Liver (tissue), 9 donors: ENCODE results near the gene GALC. TPM values are rescaled to one million over a fixed set of nuclear protein-coding genes. Genes with fewer than 3 reads are reported as not detected.

Experiments
- DNase-seq: peaks from one replicate; pipeline ENCODE4 v3.0.0-alpha.2; 2017; ENCODE audit warnings: low spot score
- H3K27ac ChIP-seq, 2 donors: one replicate each; pipeline ENCODE4 v1.7.0; 2013; ENCODE audit warnings: inconsistent platforms in 2 of 2, low read length in 2 of 2, control low read depth in 1 of 2, low read depth in 1 of 2, mild to moderate bottlenecking in 1 of 2
- H3K27me3 ChIP-seq, 4 donors: one replicate each; pipeline versions ENCODE4 v1.6.1 to v1.7.0; 2013; ENCODE audit warnings: low read length in 3 of 4, inconsistent platforms in 1 of 4, mild to moderate bottlenecking in 1 of 4, moderate library complexity in 1 of 4; ENCODE audit not compliant: control insufficient read depth in 4 of 4, insufficient read depth in 4 of 4
- H3K36me3 ChIP-seq, 4 donors: one replicate each; pipeline versions ENCODE4 v1.6.1 to v1.7.0; 2013; ENCODE audit warnings: low read length in 3 of 4, mild to moderate bottlenecking in 3 of 4, low read depth in 1 of 4, moderate library complexity in 1 of 4; ENCODE audit not compliant: control insufficient read depth in 4 of 4, insufficient read depth in 3 of 4
- H3K4me1 ChIP-seq, 4 donors: one replicate each; pipeline versions ENCODE4 v1.6.1 to v1.7.0; 2013; ENCODE audit warnings: low read length in 3 of 4, mild to moderate bottlenecking in 3 of 4, moderate library complexity in 1 of 4; ENCODE audit not compliant: control insufficient read depth in 4 of 4, insufficient read depth in 4 of 4
- H3K4me3 ChIP-seq, 3 donors: one replicate each; pipeline versions ENCODE4 v1.6.1 to v1.7.0; 2013; ENCODE audit warnings: low read length in 3 of 3, control low read depth in 1 of 3, low read depth in 1 of 3, mild to moderate bottlenecking in 1 of 3
- H3K9ac ChIP-seq, 2 donors: one replicate each; pipeline ENCODE4 v1.7.0; 2013; ENCODE audit warnings: low read length in 2 of 2, mild to moderate bottlenecking in 2 of 2, moderate library complexity in 2 of 2, control low read depth in 1 of 2, low read depth in 1 of 2
- H3K9me3 ChIP-seq, 4 donors: one replicate each; pipeline versions ENCODE4 v1.6.1 to v1.7.0; 2013; ENCODE audit warnings: low read length in 3 of 4; ENCODE audit not compliant: control insufficient read depth in 4 of 4
- EGR1 ChIP-seq, 2 donors: IDR thresholded peaks; 2 replicates each; pipeline ENCODE4 v1.6.1; 2016 to 2018; ENCODE audit warnings: antibody characterized with exemption in 2 of 2, low read depth in 2 of 2
- FOXA1 ChIP-seq: IDR thresholded peaks from 2 replicates; pipeline ENCODE4 v1.6.1; 2016; ENCODE audit warnings: antibody characterized with exemption
- GABPA ChIP-seq, 2 donors: IDR thresholded peaks in 1 of 2; conservative IDR thresholded peaks in 1 of 2; 2 replicates each; pipeline ENCODE4 v1.6.1; 2016; ENCODE audit warnings: antibody characterized with exemption in 2 of 2, mild to moderate bottlenecking in 1 of 2, moderate library complexity in 1 of 2
- JUND ChIP-seq, 2 donors: IDR thresholded peaks; 2 replicates each; pipeline ENCODE4 v1.6.1; 2016; ENCODE audit warnings: antibody characterized with exemption in 2 of 2
- NR2F2 ChIP-seq: IDR thresholded peaks from 2 replicates; pipeline ENCODE4 v1.6.1; 2016; ENCODE audit warnings: antibody characterized with exemption
- REST ChIP-seq: IDR thresholded peaks from 2 replicates; pipeline ENCODE4 v1.6.1; 2016; ENCODE audit warnings: antibody characterized with exemption, mild to moderate bottlenecking
- RXRA ChIP-seq, 2 donors: IDR thresholded peaks; 2 replicates each; pipeline ENCODE4 v1.6.1; 2017 to 2018; ENCODE audit warnings: antibody characterized with exemption in 2 of 2, mild to moderate bottlenecking in 1 of 2
- SP1 ChIP-seq: IDR thresholded peaks from 2 replicates; pipeline ENCODE4 v1.6.1; 2018; ENCODE audit warnings: antibody characterized with exemption, mild to moderate bottlenecking
- TAF1 ChIP-seq: conservative IDR thresholded peaks from 2 replicates; pipeline ENCODE4 v1.6.1; 2016; ENCODE audit warnings: antibody characterized with exemption, mild to moderate bottlenecking
- YY1 ChIP-seq: IDR thresholded peaks from 2 replicates; pipeline ENCODE4 v1.6.1; 2016; ENCODE audit warnings: antibody characterized with exemption, mild to moderate bottlenecking
- WGBS: extraction: QIAGEN DNeasy Blood & Tissue Kit; methylation state at CpG from one replicate; pipeline ENCODE4 v1.1.7; 2013; 5-methylcytosine and 5-hydroxymethylcytosine counted together
- polyA plus RNA-seq, 2 donors: library from polyadenylated mRNA; stranded (reverse) in 1 of 2; unstranded in 1 of 2; fragments of 200-250 nt in 1 of 2; fragments of >200 nt in 1 of 2; fragmentation: Nextera tagmentation in 1 of 2; extraction: Ambion mirVana in 1 of 2; gene quantifications; one replicate each; pipeline versions ENCODE4 v1.2.1 to v1.2.3, GENCODE V29; 2013 to 2015
- total RNA-seq, 2 donors: library from RNA; depleted of rRNA; stranded (reverse); fragments of >200 nt; gene quantifications; one replicate each; pipeline ENCODE4 v1.2.3, GENCODE V29; 2014
- TF ChIP-seq, protein P1 (sequence below): IDR thresholded peaks from 2 replicates; pipeline ENCODE4 v1.6.1; 2016; ENCODE audit warnings: antibody characterized with exemption
- donor health status: healthy.
- donor health status: healthy.
- donor health status: healthy.
- donor health status: healthy.
- donor health status: healthy.

The GALC gene
- total and polyA plus RNA-seq, 4 donors: 2.8 to 20.8 (median 12.1) TPM

DNA sequence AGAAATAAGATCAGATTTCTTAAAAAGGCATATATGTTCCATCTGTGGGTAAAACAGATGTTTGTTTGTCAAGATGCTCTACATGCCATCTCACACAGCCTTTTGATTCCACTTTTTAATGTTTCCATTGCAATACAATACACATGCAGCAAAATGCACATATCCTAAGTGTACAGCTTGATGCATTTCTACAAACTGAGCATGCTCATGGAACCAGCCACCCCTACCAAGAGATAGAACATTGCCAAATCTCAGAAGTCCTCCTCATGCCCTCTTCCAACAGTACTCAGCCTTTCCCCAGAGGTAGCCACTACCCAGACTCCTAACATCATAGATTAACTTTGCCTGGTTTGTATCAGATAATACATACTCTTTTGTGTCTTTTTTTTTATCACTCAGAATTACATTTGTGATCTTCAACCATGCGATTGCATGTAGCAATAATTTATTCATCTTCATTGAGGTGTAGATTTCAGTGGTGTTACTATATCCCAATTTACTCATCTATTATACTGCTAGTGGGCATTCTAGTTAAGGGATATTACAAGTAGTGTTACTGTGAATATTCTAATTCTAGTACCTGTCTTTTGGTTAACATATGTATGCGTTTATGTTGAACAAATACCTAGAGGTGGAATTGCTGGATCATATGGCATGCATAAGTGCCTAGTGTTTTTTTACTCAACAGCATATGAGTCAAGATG lies 15.2 kb upstream of the GALC start:
- no peak for TF ChIP-seq YY1
- no peak for TF ChIP-seq FOXA1
- TF ChIP-seq REST: no peak
- TF ChIP-seq, protein P1, sequence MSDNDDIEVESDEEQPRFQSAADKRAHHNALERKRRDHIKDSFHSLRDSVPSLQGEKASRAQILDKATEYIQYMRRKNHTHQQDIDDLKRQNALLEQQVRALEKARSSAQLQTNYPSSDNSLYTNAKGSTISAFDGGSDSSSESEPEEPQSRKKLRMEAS: no peak
- TF ChIP-seq SP1: no peak
- TF ChIP-seq RXRA (IDR thresholded peaks at IDR 0.05): no peak
- TF ChIP-seq NR2F2: no peak
- TF ChIP-seq JUND (IDR thresholded peaks at IDR 0.05): no peak
- 93% methylated on average over 2 of the region's 2 CpGs for WGBS
- no peak overlapping the region for H3K27ac ChIP-seq
- no peak overlapping the region for H3K4me3 ChIP-seq
- no peak for DNase-seq
- no peaks in the 10 kb centered on the region for H3K9me3 ChIP-seq
- H3K27me3 ChIP-seq: no peaks in the 10 kb centered on the region
- no peaks in the 10 kb centered on the region for H3K36me3 ChIP-seq
- no peak overlapping the region for H3K9ac ChIP-seq
- H3K4me1 ChIP-seq: no peaks in the 10 kb centered on the region

- WGBS: 77% methylated on average over 1 of the region's 1 CpG
- Histone ChIP-seq H3K4me3 (no peak overlapping the region), H3K9me3 (no peaks in the 10 kb centered on the region), H3K36me3 (no peaks in the 10 kb centered on the region), H3K27me3 (no peaks in the 10 kb centered on the region), H3K4me1 (no peaks in the 10 kb centered on the region), H3K9ac (no peak overlapping the region), H3K27ac (no peak overlapping the region)
- no peak for TF ChIP-seq TAF1
- TF ChIP-seq SP1: no peak
- TF ChIP-seq EGR1 (IDR thresholded peaks at IDR 0.05; ENCODE audit: low read depth in 2 of 2): no peak
- no peak for DNase-seq
Observed at GRCh38 chr14:88007608-88008007, 14.6 kb upstream of the GALC start.

DNA sequence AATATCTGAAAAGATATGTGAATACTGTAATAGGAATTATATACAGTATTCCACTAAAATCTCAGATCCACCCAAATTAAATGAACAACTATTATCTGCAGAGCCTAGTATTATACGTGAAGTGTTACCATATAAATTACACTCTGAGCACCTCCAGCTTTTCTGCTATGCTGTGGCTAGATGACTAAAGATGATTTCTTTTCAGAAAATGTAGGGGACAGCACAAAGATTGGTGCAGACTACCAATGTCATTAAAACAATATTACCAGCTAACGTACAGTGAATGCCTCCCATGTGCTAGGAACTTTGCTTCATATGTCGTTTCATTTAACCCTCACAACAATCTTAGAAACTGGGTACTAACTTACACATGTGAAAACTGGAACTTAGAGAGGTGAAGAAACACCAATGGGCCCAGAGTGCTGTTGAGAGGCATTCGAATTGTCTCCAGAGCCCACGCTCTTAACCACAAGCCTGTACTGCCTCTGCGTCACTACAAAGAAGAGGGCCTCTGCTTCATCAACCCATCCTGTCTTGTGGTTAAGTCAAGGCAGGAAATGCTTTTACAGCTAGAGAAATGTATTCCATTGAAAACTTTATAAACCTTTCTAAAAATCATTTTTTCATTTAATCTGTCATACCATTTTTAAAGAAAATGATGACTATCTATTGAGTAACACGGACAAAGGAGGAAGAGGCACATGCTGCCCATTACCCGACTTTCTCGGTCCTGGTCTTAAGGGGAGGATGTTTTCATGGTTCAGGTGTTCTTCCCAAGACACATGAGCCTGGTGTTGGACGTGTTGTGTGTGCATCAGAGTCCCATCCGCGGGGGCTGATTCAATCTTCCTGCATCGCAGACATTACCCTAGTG lies 13.2 kb upstream of the GALC start:
- WGBS: 81% methylated on average over 13 of the region's 13 CpGs
- H3K27ac ChIP-seq: peak overlapping the region; percentile 42 to 56
- peak overlapping the region in 1 of 2 donors; percentile 73 for H3K9ac ChIP-seq

More for the DNA sequence above, 13.2 kb upstream of the GALC start:
- H3K4me1 ChIP-seq: no peaks in the 10 kb centered on the region
- peak overlapping the region in 2 of 3 donors; percentile 10 to 23 for H3K4me3 ChIP-seq
- H3K36me3 ChIP-seq: no peaks in the 10 kb centered on the region
- H3K27me3 ChIP-seq: no peaks in the 10 kb centered on the region
- TF ChIP-seq GABPA (IDR thresholded peaks at IDR 0.05 in 1 of 2, conservative IDR thresholded peaks at IDR 0.05 in 1 of 2): no peak
- DNase-seq: no peak
- H3K9me3 ChIP-seq: no peaks in the 10 kb centered on the region
